IMR-90 (cell line): ENCODE results near the gene LFNG. TPM values are rescaled to one million over a fixed set of nuclear protein-coding genes. Genes with fewer than 3 reads are reported as not detected.

ENCODE experiments used
- ATAC-seq: fragments of 200-7000 bp; cut with Tn5 transposase; 2 replicates; pipeline ENCODE4 v1.9.1; 2020; ENCODE audit warnings: low read depth, mild to moderate bottlenecking, moderate library complexity
- BruUV-seq: library from RNA; stranded (reverse); fragments of 400-500 nt; replicated peaks from 2 replicates; lab custom pipeline; 2021; lab: Mats Ljungman, UMichigan
- CTCF ChIA-PET: fragments of 300-600 bp; formaldehyde crosslinking; extraction: SDS; loops from one replicate; lab custom pipeline; 2021; ENCODE audit warnings: antibody characterized with exemption; lab: Yijun Ruan, JAX
- POLR2A ChIA-PET: fragments of 300-600 bp; sonication (Branson Sonifier 250); formaldehyde crosslinking; loops from one replicate; lab custom pipeline; 2022; ENCODE audit warnings: antibody characterized with exemption; ENCODE audit not compliant: unreplicated experiment; lab: Charles Lee
- DNase-seq: peaks from one replicate; pipeline ENCODE4 v3.0.0; 2013
- H2AFZ ChIP-seq: replicated peaks from 2 replicates; pipeline ENCODE3; 2013; ENCODE audit warnings: low read length, mild to moderate bottlenecking; ENCODE audit not compliant: poor library complexity
- H2AK5ac ChIP-seq: 2 replicates; pipeline ENCODE4 v1.6.1; 2013; ENCODE audit warnings: low read depth, low read length, inconsistent platforms
- H2AK9ac ChIP-seq: replicated peaks from 2 replicates; pipeline ENCODE3; 2013; ENCODE audit warnings: mild to moderate bottlenecking, low read depth, low read length, moderate library complexity; ENCODE audit not compliant: poor library complexity
- H2BK120ac ChIP-seq: 2 replicates; pipeline ENCODE4 v1.6.1; 2013; ENCODE audit warnings: low read depth, low read length, inconsistent platforms
- H2BK15ac ChIP-seq: 3 replicates; pipeline ENCODE4 v1.6.1; 2013; ENCODE audit warnings: low read depth, low read length, inconsistent platforms
- H2BK20ac ChIP-seq: 2 replicates; pipeline ENCODE4 v1.6.1; 2013; ENCODE audit warnings: low read depth, mild to moderate bottlenecking, inconsistent platforms, low read length, moderate library complexity
- H2BK5ac ChIP-seq: 2 replicates; pipeline ENCODE4 v1.6.1; 2013; ENCODE audit warnings: mild to moderate bottlenecking, low read depth, low read length, inconsistent platforms; ENCODE audit not compliant: poor library complexity, severe bottlenecking
- H3K14ac ChIP-seq: replicated peaks from 2 replicates; pipeline ENCODE4 v1.6.1; 2013; ENCODE audit warnings: low read depth, low read length, inconsistent platforms
- H3K18ac ChIP-seq: 2 replicates; pipeline ENCODE4 v1.6.1; 2013; ENCODE audit warnings: low read depth, low read length, control low read depth
- H3K23ac ChIP-seq: 2 replicates; pipeline ENCODE4 v1.6.1; 2013; ENCODE audit warnings: low read depth, low read length, inconsistent platforms
- H3K27ac ChIP-seq: 2 replicates; pipeline ENCODE4 v1.5.1; 2013; ENCODE audit warnings: mild to moderate bottlenecking, control low read depth, low read length; ENCODE audit not compliant: insufficient read depth
- H3K27me3 ChIP-seq: 2 replicates; pipeline ENCODE4 v1.6.1; 2013; ENCODE audit warnings: low read length; ENCODE audit not compliant: control insufficient read depth, insufficient read depth
- H3K36me3 ChIP-seq: 2 replicates; pipeline ENCODE4 v1.6.1; 2013; ENCODE audit warnings: low read length, mixed read lengths; ENCODE audit not compliant: control insufficient read depth, insufficient read depth
- H3K4ac ChIP-seq: 2 replicates; pipeline ENCODE4 v1.6.1; 2013; ENCODE audit warnings: low read depth, low read length, inconsistent platforms
- H3K4me1 ChIP-seq: 2 replicates; pipeline ENCODE4 v1.6.1; 2013; ENCODE audit warnings: low read length, mixed read lengths; ENCODE audit not compliant: control insufficient read depth, insufficient read depth
- H3K4me2 ChIP-seq: 2 replicates; pipeline ENCODE4 v1.6.1; 2013; ENCODE audit warnings: low read depth, mild to moderate bottlenecking, control low read depth, low read length, moderate library complexity
- H3K4me3 ChIP-seq: 2 replicates; pipeline ENCODE4 v1.5.1; 2013; ENCODE audit warnings: low read depth, mild to moderate bottlenecking, control low read depth, low read length, moderate library complexity; ENCODE audit not compliant: insufficient read depth
- H3K56ac ChIP-seq: 2 replicates; pipeline ENCODE4 v1.6.1; 2013; ENCODE audit warnings: low read length, inconsistent platforms; ENCODE audit not compliant: insufficient read depth; ENCODE audit errors: extremely low read depth
- H3K79me1 ChIP-seq, 2 experiments: 2 replicates each; pipeline ENCODE4 v1.6.1; 2013; ENCODE audit warnings: low read length in 2 of 2, inconsistent platforms in 1 of 2, low read depth in 1 of 2
- H3K9ac ChIP-seq: 2 replicates; pipeline ENCODE4 v1.6.1; 2013; ENCODE audit warnings: low read depth, low read length, control low read depth
- H3K9me1 ChIP-seq: 2 replicates; pipeline ENCODE4 v1.6.1; 2013; ENCODE audit warnings: low read length, inconsistent platforms; ENCODE audit not compliant: insufficient read depth
- H3K9me3 ChIP-seq: 2 replicates; pipeline ENCODE4 v1.6.1; 2013; ENCODE audit warnings: low read length; ENCODE audit not compliant: control insufficient read depth, insufficient read depth
- H4K20me1 ChIP-seq: 2 replicates; pipeline ENCODE4 v1.6.1; 2013; ENCODE audit warnings: low read length, inconsistent platforms; ENCODE audit not compliant: insufficient read depth
- H4K5ac ChIP-seq: 2 replicates; pipeline ENCODE4 v1.6.1; 2013; ENCODE audit warnings: mild to moderate bottlenecking, low read depth, low read length, control low read depth
- H4K8ac ChIP-seq, 2 experiments: 2 replicates each; pipeline ENCODE4 v1.6.1; 2013; ENCODE audit warnings: low read depth in 2 of 2, low read length in 2 of 2, control low read depth in 1 of 2, inconsistent platforms in 1 of 2
- H4K91ac ChIP-seq: 2 replicates; pipeline ENCODE4 v1.6.1; 2013; ENCODE audit warnings: low read depth, low read length, inconsistent platforms; ENCODE audit not compliant: insufficient read depth
- BHLHE40 ChIP-seq: fragments of 150-350 bp; IDR thresholded peaks from 2 replicates; pipeline ENCODE4 v1.6.1; 2016; ENCODE audit warnings: mild to moderate bottlenecking, low read depth, low read length
- CEBPB ChIP-seq: IDR thresholded peaks from 2 replicates; pipeline ENCODE4 v1.6.1; 2012; ENCODE audit warnings: low read depth, low read length, improper control_type of control experiment
- CHD1 ChIP-seq: IDR thresholded peaks from 2 replicates; pipeline ENCODE4 v1.6.1; 2012; ENCODE audit warnings: low read depth, low read length, improper control_type of control experiment
- CTCF ChIP-seq: conservative IDR thresholded peaks from 2 replicates; pipeline ENCODE4 v1.5.1; 2012; ENCODE audit warnings: mild to moderate bottlenecking, low read depth, low read length, improper control_type of control experiment
- ELK1 ChIP-seq: fragments of 150-350 bp; IDR thresholded peaks from 2 replicates; pipeline ENCODE4 v1.6.1; 2016; ENCODE audit warnings: low read depth, mild to moderate bottlenecking, low read length, moderate library complexity, borderline replicate concordance
- FOS ChIP-seq: fragments of 150-350 bp; IDR thresholded peaks from 2 replicates; pipeline ENCODE4 v1.6.1; 2016; ENCODE audit warnings: low read depth, low read length
- MAFK ChIP-seq: IDR thresholded peaks from 2 replicates; pipeline ENCODE4 v1.6.1; 2012; ENCODE audit warnings: low read depth, low read length, improper control_type of control experiment
- MAZ ChIP-seq: IDR thresholded peaks from 2 replicates; pipeline ENCODE4 v1.6.1; 2012; ENCODE audit warnings: low read depth, mild to moderate bottlenecking, low read length, improper control_type of control experiment, moderate library complexity, borderline replicate concordance
- MXI1 ChIP-seq: IDR thresholded peaks from 2 replicates; pipeline ENCODE4 v1.6.1; 2012; ENCODE audit warnings: low read depth, mild to moderate bottlenecking, low read length, moderate library complexity, borderline replicate concordance
- NFE2L2 ChIP-seq: fragments of 150-350 bp; IDR thresholded peaks from 2 replicates; pipeline ENCODE4 v1.6.1; 2016; ENCODE audit warnings: low read depth, mild to moderate bottlenecking, low read length
- POLR2A ChIP-seq: IDR thresholded peaks from 2 replicates; pipeline ENCODE4 v1.6.1; 2012; ENCODE audit warnings: mild to moderate bottlenecking, low read depth, low read length
- RAD21 ChIP-seq: IDR thresholded peaks from 2 replicates; pipeline ENCODE4 v1.6.1; 2012; ENCODE audit warnings: low read length, improper control_type of control experiment
- RCOR1 ChIP-seq: IDR thresholded peaks from 2 replicates; pipeline ENCODE4 v1.6.1; 2012; ENCODE audit warnings: mild to moderate bottlenecking, low read length, improper control_type of control experiment; ENCODE audit not compliant: insufficient replicate concordance
- RFX5 ChIP-seq: IDR thresholded peaks from 2 replicates; pipeline ENCODE4 v1.8.0; 2012; ENCODE audit warnings: low read depth, mild to moderate bottlenecking, low read length, moderate library complexity
- SMC3 ChIP-seq: fragments of 150-350 bp; IDR thresholded peaks from 2 replicates; pipeline ENCODE4 v1.6.1; 2016; ENCODE audit warnings: low read depth, mild to moderate bottlenecking, antibody characterized with exemption, low read length, moderate library complexity
- USF2 ChIP-seq: fragments of 150-350 bp; IDR thresholded peaks from 2 replicates; pipeline ENCODE4 v1.6.1; 2017; ENCODE audit warnings: mild to moderate bottlenecking, antibody characterized with exemption, low read length, low read depth
- WGBS, 2 experiments: methylation state at CpG; one replicate each; pipeline versions ENCODE4 v1.1.5 to v1.1.7; 2013; ENCODE audit warnings: missing lambda C conversion rate in 2 of 2; ENCODE audit not compliant: insufficient read length in 1 of 2; ENCODE audit errors: extremely low coverage in 2 of 2; 5-methylcytosine and 5-hydroxymethylcytosine counted together
- dilution Hi-C: fragments of 300-500 bp; cut with HindIII; formaldehyde crosslinking; loops from one replicate; pipeline ENCODE4 v1.14.3; 2018; ENCODE audit warnings: low sequenced_read_pairs; ENCODE audit not compliant: unreplicated experiment
- in situ Hi-C: fragments of 300-500 bp; cut with MboI; formaldehyde crosslinking; loops from 3 replicates; pipeline ENCODE4 v1.14.3; 2019; ENCODE audit warnings: low sequenced_read_pairs, inconsistent platforms, mixed read lengths
- intact Hi-C: fragments of 100-400 bp; cut with micrococcal nuclease; formaldehyde crosslinking; loops from 2 replicates; pipeline ENCODE4 v1.10.0; 2022
- polyA plus RNA-seq, 3 experiments: library from polyadenylated mRNA; depleted of rRNA; stranded (reverse); fragments of >200 nt; gene quantifications; 2 replicates each; pipeline ENCODE4 v1.2.3, GENCODE V29; 2012; ENCODE audit warnings: low replicate concordance in 1 of 3
- total RNA-seq: library from RNA; depleted of rRNA; stranded (reverse); fragments of >200 nt; gene quantifications from 2 replicates; pipeline ENCODE4 v1.2.3, GENCODE V29; 2012

Gene LFNG
- total and polyA plus RNA-seq, 2 of the 4 experiments (the other 2 are of a cell fraction) = 1.8 to 5.1 TPM

- no peak within 1 kb of the TSS for H2BK15ac ChIP-seq
- no peak within 1 kb of the TSS for H3K27ac ChIP-seq
- no peak within 1 kb of the TSS for H4K5ac ChIP-seq
- DNase-seq (no peak), ATAC-seq (no peak)
- no peak within 1 kb of the TSS for H3K56ac ChIP-seq
- H3K36me3 ChIP-seq = no peaks in the 10 kb centered on the region
- WGBS, 2 experiments = no CpG with 5 or more reads among the region's 16 CpGs
- intact Hi-C loops (loop anchor here (2.0 to 10.0 kb wide), 3 partner anchors 83 to 679 kb away; partner anchors contain the start of gene IQCE), in situ Hi-C loops (no loop called here), dilution Hi-C loops (no loop called here)
- BruUV-seq = no TSS peak
- no peak within 1 kb of the TSS for H3K4me3 ChIP-seq
- H3K4me2 ChIP-seq = no peak within 1 kb of the TSS
- H3K79me1 ChIP-seq = no peaks in the 10 kb centered on the region
- H2AK5ac ChIP-seq = no peak within 1 kb of the TSS
- H3K4me1 ChIP-seq = peaks cover 3% of the 10 kb centered on the region; the same call in 1 of the 2 replicates
- H3K27me3 ChIP-seq = peaks cover 13% of the 10 kb centered on the region; the same call in 1 of the 2 replicates
- no peak within 1 kb of the TSS for H2BK120ac ChIP-seq
- no peak within 1 kb of the TSS for H2AFZ ChIP-seq
- H2AK9ac ChIP-seq = peak within 1 kb of the TSS; percentile 76
- no peaks in the 10 kb centered on the region for H3K9me1 ChIP-seq
- no peak within 1 kb of the TSS for H3K18ac ChIP-seq
- H3K23ac ChIP-seq = no peak within 1 kb of the TSS
- H4K20me1 ChIP-seq = no peaks in the 10 kb centered on the region
- H3K14ac ChIP-seq = no peak within 1 kb of the TSS
- H3K9ac ChIP-seq = no peak within 1 kb of the TSS
- no peak within 1 kb of the TSS for H3K4ac ChIP-seq
- TF ChIP-seq MAZ = no peak
- no peak for TF ChIP-seq USF2
- TF ChIP-seq CEBPB = no peak
- no peak for TF ChIP-seq MAFK
- no peak for TF ChIP-seq CHD1
- no peak for TF ChIP-seq MXI1
- no peak for TF ChIP-seq RFX5
- TF ChIP-seq SMC3 = no peak
- TF ChIP-seq BHLHE40 = no peak
- TF ChIP-seq FOS = no peak
- TF ChIP-seq RCOR1 = no peak
- TF ChIP-seq RAD21 = no peak
- TF ChIP-seq ELK1 = no peak
- no peak for TF ChIP-seq CTCF
- TF ChIP-seq NFE2L2 = no peak
- TF ChIP-seq POLR2A = no peak
- no peak within 1 kb of the TSS for H2BK5ac ChIP-seq
- no peaks in the 10 kb centered on the region for H3K9me3 ChIP-seq
- no peak within 1 kb of the TSS for H4K8ac ChIP-seq
- no peak within 1 kb of the TSS for H2BK20ac ChIP-seq
- CTCF ChIA-PET = no interaction called here
- POLR2A ChIA-PET = no interaction called here
- no peak within 1 kb of the TSS for H4K91ac ChIP-seq
These were observed 43.3 kb upstream of the LFNG start, which contains the start of gene GRIFIN for GRCh38 chr7:2476298-2476697. GRIFIN (minus strand) TSS chr7:2476398; CDS start chr7:2476383, 15 bp downstream.
